Measurements from ENCODE around the gene GRWD1. TPM values are rescaled to one million over a fixed set of nuclear protein-coding genes. Genes with fewer than 3 reads are reported as not detected.

GRWD1 gene
- polyA plus RNA-seq, 2 of the 4 experiments (the other 2 are of a cell fraction), result 48.1 to 87.0 TPM

GRCh38 chr19:48469289-48469881 lies 23.6 kb downstream of the GRWD1 start, which contains the start of gene CYTH2:
Gene CYTH2 (plus strand): TSS chr19:48469369. CDS start chr19:48469508, 139 bp downstream.
- no peak for FAIRE-seq
- ChIA-PET POLR2A (interaction anchor here (1.3 kb wide), 2 partner anchors 12 to 19 kb away, joined by 3 to 6 read pairs; no protein-coding TSS in a partner anchor), CTCF (interaction anchor here (0.7 to 2.2 kb wide), 11 partner anchors 12 to 148 kb away, joined by 3 to 16 read pairs (median 4); partner anchors contain the start of gene KDELR1)
- H3K4me2 ChIP-seq, result peak within 1 kb of the TSS; percentile 84
- under 1% methylated on average over 27 of the region's 66 CpGs for WGBS (ENCODE audit: missing lambda C conversion rate)
- H3K9me3 ChIP-seq, result no peaks in the 10 kb centered on the region
- H3K4me1 ChIP-seq, result peaks cover 24% of the 10 kb centered on the region
- TF ChIP-seq JUN (IDR thresholded peaks at IDR 0.05) (peak; percentile 77 to 81), TP53 (CRISPR knock-in tag; IDR thresholded peaks at IDR 0.05) (peak; percentile 96), FOSL2 (IDR thresholded peaks at IDR 0.05) (no peak), FOSL2 (CRISPR knock-in tag; IDR thresholded peaks at IDR 0.05) (0 out of 2 replicates have a peak, but pooled peaks have one; percentile 10), MAZ (IDR thresholded peaks at IDR 0.05; ENCODE audit: borderline replicate concordance, low read depth, low read length) (peak; percentile 77; the same call in 1 of the 2 replicates), EP300 (IDR thresholded peaks at IDR 0.05) (no peak), SMC3 (IDR thresholded peaks at IDR 0.05) (peak; percentile 30; the same call in 1 of the 3 replicates), FOSB (CRISPR knock-in tag; IDR thresholded peaks at IDR 0.05) (no peak), PHF8 (IDR thresholded peaks at IDR 0.05; ENCODE audit: borderline replicate concordance, low read depth) (peak; percentile 96), NR3C1 (IDR thresholded peaks at IDR 0.05) (no peak), RARB (CRISPR knock-in tag; IDR thresholded peaks at IDR 0.05) (peak; percentile 73; the same call in 1 of the 2 replicates), NFE2L2 (conservative IDR thresholded peaks at IDR 0.05; ENCODE audit: low read length) (no peak), HOXB5 (CRISPR knock-in tag; IDR thresholded peaks at IDR 0.05) (0 out of 2 replicates have a peak, but pooled peaks have one; percentile 45), POLR2A (IDR thresholded peaks at IDR 0.05; ENCODE audit: low read length) (peak; percentile 81), TFCP2L1 (CRISPR knock-in tag; IDR thresholded peaks at IDR 0.05) (peak; percentile 80; the same call in 1 of the 2 replicates)
- TF ChIP-seq, protein P1, sequence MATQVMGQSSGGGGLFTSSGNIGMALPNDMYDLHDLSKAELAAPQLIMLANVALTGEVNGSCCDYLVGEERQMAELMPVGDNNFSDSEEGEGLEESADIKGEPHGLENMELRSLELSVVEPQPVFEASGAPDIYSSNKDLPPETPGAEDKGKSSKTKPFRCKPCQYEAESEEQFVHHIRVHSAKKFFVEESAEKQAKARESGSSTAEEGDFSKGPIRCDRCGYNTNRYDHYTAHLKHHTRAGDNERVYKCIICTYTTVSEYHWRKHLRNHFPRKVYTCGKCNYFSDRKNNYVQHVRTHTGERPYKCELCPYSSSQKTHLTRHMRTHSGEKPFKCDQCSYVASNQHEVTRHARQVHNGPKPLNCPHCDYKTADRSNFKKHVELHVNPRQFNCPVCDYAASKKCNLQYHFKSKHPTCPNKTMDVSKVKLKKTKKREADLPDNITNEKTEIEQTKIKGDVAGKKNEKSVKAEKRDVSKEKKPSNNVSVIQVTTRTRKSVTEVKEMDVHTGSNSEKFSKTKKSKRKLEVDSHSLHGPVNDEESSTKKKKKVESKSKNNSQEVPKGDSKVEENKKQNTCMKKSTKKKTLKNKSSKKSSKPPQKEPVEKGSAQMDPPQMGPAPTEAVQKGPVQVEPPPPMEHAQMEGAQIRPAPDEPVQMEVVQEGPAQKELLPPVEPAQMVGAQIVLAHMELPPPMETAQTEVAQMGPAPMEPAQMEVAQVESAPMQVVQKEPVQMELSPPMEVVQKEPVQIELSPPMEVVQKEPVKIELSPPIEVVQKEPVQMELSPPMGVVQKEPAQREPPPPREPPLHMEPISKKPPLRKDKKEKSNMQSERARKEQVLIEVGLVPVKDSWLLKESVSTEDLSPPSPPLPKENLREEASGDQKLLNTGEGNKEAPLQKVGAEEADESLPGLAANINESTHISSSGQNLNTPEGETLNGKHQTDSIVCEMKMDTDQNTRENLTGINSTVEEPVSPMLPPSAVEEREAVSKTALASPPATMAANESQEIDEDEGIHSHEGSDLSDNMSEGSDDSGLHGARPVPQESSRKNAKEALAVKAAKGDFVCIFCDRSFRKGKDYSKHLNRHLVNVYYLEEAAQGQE (IDR thresholded peaks at IDR 0.05), result 0 out of 2 replicates have a peak, but pooled peaks have one; percentile 25
- TF ChIP-seq, protein P2, sequence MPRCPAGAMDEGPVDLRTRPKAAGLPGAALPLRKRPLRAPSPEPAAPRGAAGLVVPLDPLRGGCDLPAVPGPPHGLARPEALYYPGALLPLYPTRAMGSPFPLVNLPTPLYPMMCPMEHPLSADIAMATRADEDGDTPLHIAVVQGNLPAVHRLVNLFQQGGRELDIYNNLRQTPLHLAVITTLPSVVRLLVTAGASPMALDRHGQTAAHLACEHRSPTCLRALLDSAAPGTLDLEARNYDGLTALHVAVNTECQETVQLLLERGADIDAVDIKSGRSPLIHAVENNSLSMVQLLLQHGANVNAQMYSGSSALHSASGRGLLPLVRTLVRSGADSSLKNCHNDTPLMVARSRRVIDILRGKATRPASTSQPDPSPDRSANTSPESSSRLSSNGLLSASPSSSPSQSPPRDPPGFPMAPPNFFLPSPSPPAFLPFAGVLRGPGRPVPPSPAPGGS (IDR thresholded peaks at IDR 0.05), result peak; percentile 28; the same call in 2 of the 3 replicates
- peak within 1 kb of the TSS; percentile 82 for H3K4me3 ChIP-seq
- H3K27ac ChIP-seq, result peak within 1 kb of the TSS; percentile 94 to 96
- peak; percentile 62 to 82 for ATAC-seq
- DNase-seq (ENCODE audit: low read depth in 1 of 2, low spot score in 1 of 2), result peak; percentile 70 to 84

DNA sequence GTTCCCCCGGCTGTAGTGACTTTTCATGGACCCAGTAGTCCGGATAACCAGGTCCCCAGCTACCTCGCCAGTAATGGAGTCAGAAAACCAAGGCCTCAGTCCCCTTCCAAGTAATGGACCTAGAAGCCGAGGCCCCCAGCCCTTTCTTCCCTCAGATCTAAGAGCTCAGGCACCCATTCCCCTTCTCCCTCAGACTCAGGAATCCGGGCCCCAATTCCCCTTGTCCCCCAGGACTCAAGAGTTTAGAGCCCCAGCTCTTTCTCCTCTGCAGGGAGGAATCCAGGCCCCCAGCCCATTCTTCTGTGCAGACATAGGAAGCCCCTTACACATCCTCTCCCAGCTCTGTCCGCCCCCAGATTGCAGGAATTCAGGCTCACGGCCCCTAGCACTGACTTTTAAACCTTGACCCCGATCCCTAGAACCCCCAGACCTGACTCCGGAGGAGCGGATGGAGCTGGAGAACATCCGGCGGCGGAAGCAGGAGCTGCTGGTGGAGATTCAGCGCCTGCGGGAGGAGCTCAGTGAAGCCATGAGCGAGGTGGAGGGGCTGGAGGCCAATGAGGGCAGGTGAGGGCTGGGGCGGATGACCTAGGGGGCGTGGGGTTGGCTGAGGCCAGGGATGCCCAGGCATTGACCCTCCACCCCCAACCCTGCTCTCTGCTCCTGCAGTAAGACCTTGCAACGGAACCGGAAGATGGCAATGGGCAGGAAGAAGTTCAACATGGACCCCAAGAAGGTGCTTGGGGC lies 24.3 kb downstream of the GRWD1 start:
- H3K4me3 ChIP-seq, result peak overlapping the region; percentile 82
- ChIA-PET CTCF (interaction anchor here (0.6 to 2.2 kb wide), 14 partner anchors 11 to 149 kb away, joined by 3 to 16 read pairs (median 4); partner anchors contain the start of gene KDELR1), POLR2A (interaction anchor here (1.3 to 1.5 kb wide), 3 partner anchors 11 to 23 kb away, joined by 3 to 6 read pairs (median 5); no protein-coding TSS in a partner anchor)

More for the DNA sequence above, 24.3 kb downstream of the GRWD1 start:
- no peak for DNase-seq (ENCODE audit: low read depth in 1 of 2, low spot score in 1 of 2)
- Histone ChIP-seq H3K9me3 (no peaks in the 10 kb centered on the region), H3K4me2 (peak overlapping the region; percentile 84), H3K27ac (peak overlapping the region; percentile 94 to 96), H3K4me1 (peaks cover 24% of the 10 kb centered on the region)
- WGBS (ENCODE audit: missing lambda C conversion rate), result 69% methylated on average over 20 of the region's 20 CpGs
- ATAC-seq, result no peak
- no peak for FAIRE-seq
- TF ChIP-seq MAFK (IDR thresholded peaks at IDR 0.05; ENCODE audit: partially characterized antibody), result no peak
- no peak for TF ChIP-seq RCOR1 (IDR thresholded peaks at IDR 0.05; ENCODE audit: low read depth, low read length)
